Stomach (tissue), 4 donors: ENCODE results near the gene KRTCAP2.

Experiments used
- CTCF ChIP-seq, 7 experiments: fragments of 450-650 bp in 4 of 7; fragments of 200-600 bp in 3 of 7; sonication (generic) in 3 of 7; IDR thresholded peaks; one replicate each; pipeline ENCODE4 v1.5.1; 2016 to 2019; ENCODE audit warnings: antibody characterized with exemption in 7 of 7, control low read depth in 2 of 7, mild to moderate bottlenecking in 1 of 7
- POLR2A ChIP-seq, 4 donors: fragments of 450-650 bp; IDR thresholded peaks; one replicate each; pipeline ENCODE4 v1.6.1; 2016; ENCODE audit warnings: antibody characterized with exemption in 4 of 4, control low read depth in 2 of 4, mild to moderate bottlenecking in 1 of 4, moderate library complexity in 1 of 4
- POLR2AphosphoS5 ChIP-seq, 3 donors: sonication (generic); formaldehyde crosslinking; IDR thresholded peaks; one replicate each; pipeline ENCODE4 v1.6.1; 2016; ENCODE audit warnings: antibody characterized with exemption in 3 of 3

GRCh38 chr1:155170101-155170785 lies 2.9 kb downstream of the KRTCAP2 start:
- TF ChIP-seq POLR2AphosphoS5 (IDR thresholded peaks at IDR 0.05), result no peak
- TF ChIP-seq CTCF (IDR thresholded peaks at IDR 0.05), result no peak
- no peak for TF ChIP-seq POLR2A (IDR thresholded peaks at IDR 0.05)
